IPS DF 4.7 (cell line): ENCODE measurements around the gene M1AP.

ENCODE experiments used
- DNase-seq: peaks from one replicate; pipeline ENCODE4 v3.0.0-alpha.2; 2013; ENCODE audit warnings: low spot score; ENCODE audit errors: extremely low read depth

The M1AP gene, protein sequence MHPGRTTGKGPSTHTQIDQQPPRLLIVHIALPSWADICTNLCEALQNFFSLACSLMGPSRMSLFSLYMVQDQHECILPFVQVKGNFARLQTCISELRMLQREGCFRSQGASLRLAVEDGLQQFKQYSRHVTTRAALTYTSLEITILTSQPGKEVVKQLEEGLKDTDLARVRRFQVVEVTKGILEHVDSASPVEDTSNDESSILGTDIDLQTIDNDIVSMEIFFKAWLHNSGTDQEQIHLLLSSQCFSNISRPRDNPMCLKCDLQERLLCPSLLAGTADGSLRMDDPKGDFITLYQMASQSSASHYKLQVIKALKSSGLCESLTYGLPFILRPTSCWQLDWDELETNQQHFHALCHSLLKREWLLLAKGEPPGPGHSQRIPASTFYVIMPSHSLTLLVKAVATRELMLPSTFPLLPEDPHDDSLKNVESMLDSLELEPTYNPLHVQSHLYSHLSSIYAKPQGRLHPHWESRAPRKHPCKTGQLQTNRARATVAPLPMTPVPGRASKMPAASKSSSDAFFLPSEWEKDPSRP

GRCh38 chr2:74648009-74648443 is at the start of gene M1AP:
Gene M1AP, minus strand, starts transcription at chr2:74648330. Its CDS starts 8,055 bp downstream, at chr2:74640275.
- DNase-seq, result no peak

DNA sequence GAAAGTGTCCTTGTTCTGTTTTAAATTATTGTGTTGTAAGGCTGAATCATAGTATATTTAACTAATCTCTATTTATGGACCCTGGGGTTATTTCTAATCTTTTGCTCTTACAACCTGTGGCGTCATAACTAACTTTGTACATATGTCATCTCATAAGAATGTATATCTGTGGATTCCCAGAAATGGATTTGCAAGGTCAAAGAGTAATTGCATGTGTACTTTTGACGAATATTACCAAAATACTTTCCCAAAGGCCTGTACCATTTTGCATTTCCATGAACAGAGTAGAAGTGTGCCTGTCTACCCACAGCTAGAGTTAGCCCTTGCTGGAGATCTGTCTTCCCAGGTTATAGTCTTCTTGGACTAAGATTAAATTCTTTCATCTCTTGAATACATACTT is 48.7 kb upstream of the M1AP start:
- no peak for DNase-seq

GRCh38 chr2:74695663-74696062 is 47.5 kb upstream of the M1AP start:
- no peak for DNase-seq

DNA sequence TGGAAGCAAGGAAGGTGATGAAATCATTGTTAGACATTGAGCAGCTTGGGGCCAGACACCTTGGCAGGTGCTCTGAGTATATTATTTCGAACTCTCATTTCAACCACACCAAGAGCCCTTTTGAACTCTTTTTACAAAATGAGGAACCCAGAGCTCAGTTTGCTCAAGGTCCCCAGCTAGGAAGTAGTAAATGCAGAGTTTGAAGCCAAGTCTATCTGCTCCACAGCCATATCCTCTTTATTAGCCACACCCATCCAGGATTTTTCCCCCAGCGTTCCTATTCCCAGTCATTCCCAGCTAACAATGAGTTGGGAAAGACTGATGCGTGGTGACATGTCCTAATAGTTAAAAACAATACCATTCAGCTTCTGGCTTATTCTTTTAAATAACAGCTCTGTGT is 46.2 kb upstream of the M1AP start:
- DNase-seq, result no peak

- no peak for DNase-seq
These were observed 45.5 kb upstream of the M1AP start for GRCh38 chr2:74693668-74694067.

DNA sequence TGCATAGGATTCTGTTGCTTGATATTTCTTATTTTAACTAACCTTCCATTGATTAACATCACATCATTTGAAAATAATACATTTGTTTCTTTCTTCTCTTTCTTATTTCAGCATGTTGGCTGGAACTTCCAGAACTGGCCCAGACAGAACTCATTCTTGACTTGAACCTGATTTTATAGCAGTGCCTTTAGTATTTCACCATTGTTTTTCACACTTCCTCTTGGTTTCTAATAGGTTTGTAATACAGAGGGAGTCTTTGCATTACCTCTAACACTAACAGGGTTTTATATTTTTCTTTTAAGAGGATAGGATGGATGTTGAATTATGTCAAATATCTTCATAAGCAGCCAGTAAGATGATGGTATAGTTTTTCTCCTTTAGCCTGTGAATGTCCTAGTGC is 45.1 kb upstream of the M1AP start:
- DNase-seq, result no peak

DNA sequence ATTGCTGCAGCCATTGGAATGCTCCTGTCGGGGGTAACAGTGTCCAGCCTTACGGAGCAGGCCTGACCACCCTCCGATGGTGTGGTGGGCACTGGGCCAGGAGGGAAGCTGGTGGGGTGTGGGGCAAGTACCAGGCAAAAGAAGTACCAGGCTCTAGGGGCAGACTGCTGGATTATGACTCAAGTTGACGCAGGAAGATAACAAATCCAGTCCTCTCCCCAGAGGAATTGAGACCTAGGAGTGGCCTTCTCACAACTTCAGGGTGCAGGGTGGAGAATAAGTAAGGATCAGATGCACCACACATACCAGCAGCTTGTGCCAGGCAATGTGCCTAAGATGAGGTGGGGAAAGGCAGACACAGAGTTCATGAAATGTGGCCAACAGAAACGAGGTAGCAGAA is 43.8 kb upstream of the M1AP start:
- DNase-seq, result no peak

- peak; percentile 41 for DNase-seq
These were observed 42.4 kb upstream of the M1AP start for GRCh38 chr2:74690571-74690970.

- no peak for DNase-seq
These were observed 41.5 kb upstream of the M1AP start for GRCh38 chr2:74689671-74690070.

DNA sequence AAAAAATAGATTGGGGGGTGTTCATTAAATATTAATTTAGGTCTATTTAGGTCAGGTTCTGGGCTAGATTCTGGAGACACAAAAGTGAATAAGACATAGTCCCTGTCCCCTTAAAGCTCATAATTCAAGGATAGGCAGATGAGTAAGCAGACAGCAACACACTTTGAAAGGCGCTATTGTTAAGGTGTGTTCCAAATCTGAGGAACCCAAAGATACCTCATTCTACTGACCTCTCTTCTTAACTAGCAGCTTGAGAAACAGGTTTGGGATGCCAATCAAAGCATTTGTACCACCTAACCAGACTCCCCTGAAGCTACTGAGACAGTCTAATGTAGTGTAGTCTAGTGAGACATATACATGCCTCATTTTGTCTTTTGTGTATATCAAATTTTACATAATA is 40.8 kb upstream of the M1AP start:
- DNase-seq, result no peak

- DNase-seq, result no peak
These were observed 37.3 kb upstream of the M1AP start for GRCh38 chr2:74685408-74685807.

DNA sequence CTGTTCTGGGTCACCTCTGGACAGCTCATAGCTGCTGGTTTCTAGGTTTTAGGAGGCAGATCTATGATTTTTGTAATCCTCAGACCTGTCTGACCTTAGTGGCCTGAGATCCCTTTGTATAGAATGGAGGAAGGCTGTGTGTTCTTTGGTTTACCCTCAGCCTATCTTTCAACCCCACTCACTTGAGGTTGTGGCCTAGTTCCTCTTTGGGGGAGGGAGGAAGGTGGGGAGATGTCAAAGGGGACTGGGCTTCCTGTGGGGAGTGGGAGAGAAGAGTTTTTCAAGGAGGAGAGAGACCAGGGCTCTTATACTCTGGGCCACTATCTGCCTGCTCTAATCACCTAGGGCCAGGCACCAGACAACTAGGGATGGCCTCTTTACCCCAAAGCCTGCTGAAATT is 34.4 kb upstream of the M1AP start:
- no peak for DNase-seq

GRCh38 chr2:74679615-74680014 is 31.5 kb upstream of the M1AP start:
- no peak for DNase-seq

GRCh38 chr2:74676331-74676730 is 28.2 kb upstream of the M1AP start:
- no peak for DNase-seq

DNA sequence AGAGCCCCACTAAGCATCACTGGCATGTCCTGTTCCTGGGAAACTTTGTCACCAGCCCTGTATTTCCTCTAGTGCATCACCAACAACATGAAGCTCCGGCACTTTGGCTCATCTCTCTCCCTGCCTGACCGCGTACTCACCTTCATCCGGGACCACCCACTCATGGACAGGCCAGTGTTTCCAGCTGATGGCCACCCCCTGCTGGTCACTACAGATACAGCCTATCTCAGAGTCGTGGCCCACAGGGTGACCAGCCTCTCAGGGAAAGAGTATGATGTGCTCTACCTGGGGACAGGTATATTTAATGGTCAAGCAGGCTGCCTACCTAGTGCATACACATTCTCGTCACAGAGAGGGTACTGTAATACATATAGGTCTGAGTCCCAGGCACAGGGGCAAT is 27.0 kb upstream of the M1AP start:
- no peak for DNase-seq

- no peak for DNase-seq
These were observed 25.8 kb upstream of the M1AP start for GRCh38 chr2:74673826-74674528.

- no peak for DNase-seq
These were observed 23.3 kb upstream of the M1AP start for GRCh38 chr2:74671479-74671878.

- no peak for DNase-seq
These were observed 22.1 kb upstream of the M1AP start for GRCh38 chr2:74670263-74670662.

DNA sequence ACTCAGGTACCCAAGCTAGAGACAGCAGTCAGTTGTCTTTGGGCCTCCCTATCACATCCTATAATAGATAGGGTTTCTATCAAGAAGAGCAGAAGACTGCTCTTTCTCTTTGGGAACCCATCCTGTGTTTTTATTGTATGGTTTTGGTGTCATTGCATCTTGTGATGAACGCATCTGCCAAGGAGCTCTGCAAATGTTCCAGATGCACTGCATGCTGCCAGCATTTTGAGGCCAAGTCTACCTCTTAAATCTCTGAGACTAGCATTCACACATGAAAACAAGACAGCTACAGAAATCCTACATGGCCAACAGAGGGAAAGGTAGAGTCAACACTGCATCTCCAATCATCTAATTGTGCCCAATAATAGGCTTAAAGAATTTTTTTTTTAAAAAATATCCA is 20.0 kb upstream of the M1AP start:
- DNase-seq, result no peak

GRCh38 chr2:74659462-74659861 is 11.3 kb upstream of the M1AP start:
- no peak for DNase-seq

DNA sequence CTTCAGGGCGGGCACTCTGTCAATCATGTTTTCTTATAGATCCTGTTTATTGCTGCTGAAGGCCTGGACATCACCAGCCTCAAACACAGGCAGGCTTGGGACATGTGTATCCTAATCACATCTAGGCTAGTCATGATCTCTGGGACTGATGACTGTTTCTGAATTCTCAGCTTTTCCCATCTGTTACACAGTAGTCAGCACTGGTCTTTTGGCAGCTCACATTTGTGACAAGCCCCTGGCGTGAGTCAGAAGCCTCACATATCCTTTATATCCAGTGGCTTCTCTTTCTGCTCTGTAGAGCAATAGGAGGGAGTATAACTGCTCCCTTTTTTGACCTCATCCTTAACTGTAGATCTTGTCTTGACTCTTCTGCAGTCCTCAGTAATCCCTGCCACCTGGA is 10.4 kb upstream of the M1AP start:
- no peak for DNase-seq

GRCh38 chr2:74655579-74655978 is 7.4 kb upstream of the M1AP start:
- no peak for DNase-seq
